HG03521 (cell line): Measurements from ENCODE around the gene IMP3.
"Not testable (repeated sequence)": the region's sequence is repeated elsewhere in the genome, so short reads cannot be mapped to it uniquely, and the experiment has no call there.

ENCODE experiments used
- ATAC-seq: cut with Tn5 transposase; IDR thresholded peaks from one replicate; pipeline ENCODE4 v1.9.1; 2021; ENCODE audit warnings: mild to moderate bottlenecking, moderate library complexity; ENCODE audit not compliant: unreplicated experiment

Gene IMP3, protein sequence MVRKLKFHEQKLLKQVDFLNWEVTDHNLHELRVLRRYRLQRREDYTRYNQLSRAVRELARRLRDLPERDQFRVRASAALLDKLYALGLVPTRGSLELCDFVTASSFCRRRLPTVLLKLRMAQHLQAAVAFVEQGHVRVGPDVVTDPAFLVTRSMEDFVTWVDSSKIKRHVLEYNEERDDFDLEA

DNA sequence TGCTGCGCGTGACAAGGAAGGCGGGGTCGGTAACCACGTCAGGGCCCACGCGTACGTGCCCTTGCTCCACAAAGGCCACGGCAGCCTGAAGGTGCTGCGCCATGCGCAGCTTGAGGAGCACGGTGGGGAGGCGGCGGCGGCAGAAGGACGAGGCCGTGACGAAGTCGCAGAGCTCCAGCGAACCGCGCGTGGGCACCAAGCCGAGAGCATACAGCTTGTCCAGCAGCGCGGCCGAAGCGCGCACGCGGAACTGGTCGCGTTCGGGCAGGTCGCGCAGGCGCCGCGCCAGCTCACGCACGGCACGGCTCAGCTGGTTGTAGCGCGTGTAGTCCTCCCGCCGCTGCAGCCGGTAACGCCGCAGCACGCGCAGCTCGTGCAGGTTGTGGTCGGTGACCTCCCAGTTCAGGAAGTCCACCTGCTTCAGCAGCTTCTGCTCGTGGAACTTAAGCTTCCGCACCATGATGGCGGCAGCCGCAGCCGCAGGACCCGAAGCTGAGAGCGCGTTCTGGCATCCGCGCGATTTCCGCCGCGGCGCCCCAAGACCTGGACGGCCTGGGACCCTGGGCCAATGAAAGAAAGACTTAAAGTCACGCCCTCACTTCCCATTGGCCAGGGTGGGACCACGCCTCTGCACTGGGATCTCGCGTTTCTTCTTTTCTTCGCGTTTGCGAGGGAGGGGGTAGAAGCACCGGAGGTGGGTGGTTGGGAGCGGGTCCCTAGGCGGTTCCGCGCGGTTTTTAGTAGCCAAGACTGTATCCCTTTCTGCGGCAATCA lies at the start of gene IMP3:
IMP3 (minus strand) TSS at position 516 of the 774 bp plus-strand sequence; CDS start at position 460, 56 bp downstream.
- ATAC-seq, result peak; percentile 95

DNA sequence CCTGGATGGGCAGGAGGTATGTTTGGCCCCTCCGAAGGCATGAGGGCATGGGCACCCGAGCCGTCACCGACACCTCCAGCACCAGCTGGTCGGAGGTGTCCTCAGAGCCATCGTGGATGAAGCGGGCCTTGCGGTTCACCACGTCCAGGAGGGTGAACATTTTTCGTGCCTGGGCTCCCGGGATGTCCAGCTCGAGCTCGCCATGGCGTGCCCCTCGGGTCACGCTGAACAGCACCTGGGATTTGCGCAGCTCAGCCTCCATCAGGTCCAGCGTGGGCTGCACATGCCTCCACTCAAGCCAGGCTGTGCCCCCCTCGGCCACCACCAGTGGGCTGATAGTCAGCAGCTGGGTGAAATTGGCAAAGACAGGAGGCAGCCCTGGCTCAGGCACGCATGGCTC lies 49.4 kb upstream of the IMP3 start:
- not testable (repeated sequence) for ATAC-seq

DNA sequence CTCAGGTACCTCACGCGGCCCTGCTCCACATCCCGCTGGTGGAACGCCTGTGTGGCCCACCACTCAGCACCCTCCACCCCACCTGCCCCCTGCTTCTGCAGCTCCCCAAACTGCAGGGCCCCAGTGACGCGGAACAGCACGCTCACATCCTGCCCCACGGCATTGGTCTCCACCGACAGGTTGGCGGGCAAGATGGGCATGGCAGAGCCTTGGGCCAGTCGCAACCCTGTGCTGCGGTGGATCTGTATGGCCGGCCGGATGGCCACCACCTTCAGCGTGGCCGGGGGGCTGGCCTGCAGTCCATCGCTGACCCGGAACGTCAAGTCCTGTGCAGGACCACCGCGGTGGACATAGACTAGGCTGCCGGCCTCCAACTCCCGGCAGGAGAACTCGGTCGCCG lies 48.8 kb upstream of the IMP3 start:
- ATAC-seq, result no peak

DNA sequence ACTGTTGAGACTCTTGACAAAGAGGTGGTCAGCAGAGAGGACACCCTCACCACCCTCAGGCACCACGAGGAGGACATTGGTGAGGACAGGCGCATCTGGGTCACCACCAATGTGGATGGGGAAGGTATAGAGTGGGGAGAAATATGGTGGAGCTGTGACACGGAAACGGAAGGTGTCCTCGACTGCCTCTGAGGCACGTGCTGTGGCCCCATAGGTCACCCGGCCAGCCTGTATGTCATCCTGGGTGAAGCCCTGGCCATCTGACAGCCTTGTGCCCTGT lies 48.2 kb upstream of the IMP3 start:
- ATAC-seq, result no peak

DNA sequence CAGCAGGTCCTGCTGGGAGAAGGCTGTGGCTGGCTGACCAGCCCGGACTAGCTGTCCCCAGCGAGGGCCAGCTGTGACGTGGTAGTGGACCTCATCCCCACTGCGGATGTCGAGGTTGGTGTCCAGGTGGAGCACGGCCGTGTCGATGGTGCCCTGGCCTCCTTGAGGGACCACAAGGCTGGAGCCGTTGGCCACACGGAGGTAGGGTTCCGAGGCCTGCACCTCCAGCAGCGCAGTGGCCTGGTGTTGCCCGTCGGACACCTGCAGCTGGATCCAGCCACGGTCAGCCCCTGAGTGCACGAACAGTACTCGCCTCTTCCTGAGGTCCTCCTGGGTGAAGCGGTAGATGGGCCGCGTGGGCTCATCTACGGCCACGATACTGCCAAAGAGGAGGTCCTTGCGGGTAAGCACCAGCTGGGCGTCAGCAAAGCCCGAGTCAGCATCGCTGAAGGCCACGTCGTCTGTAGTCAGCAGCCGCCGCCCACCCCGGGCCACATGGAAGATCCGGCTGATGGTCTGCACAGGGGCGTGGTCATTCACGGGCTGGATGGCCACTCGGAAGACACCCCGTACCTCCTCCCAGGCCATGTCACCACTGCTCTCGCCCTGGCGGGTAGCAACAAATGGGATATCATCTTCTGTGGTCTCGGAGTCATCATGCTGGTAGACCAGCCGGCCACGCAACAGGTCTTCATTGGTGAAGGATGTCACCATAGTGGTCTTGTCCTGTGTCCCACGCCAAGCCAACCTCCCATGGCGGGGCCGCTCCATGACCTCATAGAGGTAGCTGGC lies 47.7 kb upstream of the IMP3 start:
- ATAC-seq, result no peak

DNA sequence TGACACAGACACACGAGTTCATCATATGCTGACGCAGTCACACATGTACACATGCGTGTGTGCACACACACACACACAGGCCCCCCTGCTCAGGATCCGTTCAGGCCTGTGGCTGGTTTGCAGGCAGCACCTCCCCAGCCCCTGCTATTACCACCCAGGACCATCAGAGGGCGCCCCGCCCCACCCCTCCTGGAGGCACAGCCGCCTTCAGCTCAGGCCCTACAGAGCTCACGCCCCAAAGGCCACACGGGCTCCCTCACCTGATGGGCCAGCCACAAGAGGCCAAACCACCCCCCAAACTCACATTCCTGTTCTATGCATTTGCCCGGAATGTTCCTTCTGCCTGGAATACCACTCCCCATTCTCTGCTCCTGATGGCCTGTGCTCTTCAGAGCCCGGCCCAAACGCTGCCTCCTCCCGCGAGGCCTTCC lies 46.2 kb upstream of the IMP3 start:
- ATAC-seq, result peak; percentile 57

DNA sequence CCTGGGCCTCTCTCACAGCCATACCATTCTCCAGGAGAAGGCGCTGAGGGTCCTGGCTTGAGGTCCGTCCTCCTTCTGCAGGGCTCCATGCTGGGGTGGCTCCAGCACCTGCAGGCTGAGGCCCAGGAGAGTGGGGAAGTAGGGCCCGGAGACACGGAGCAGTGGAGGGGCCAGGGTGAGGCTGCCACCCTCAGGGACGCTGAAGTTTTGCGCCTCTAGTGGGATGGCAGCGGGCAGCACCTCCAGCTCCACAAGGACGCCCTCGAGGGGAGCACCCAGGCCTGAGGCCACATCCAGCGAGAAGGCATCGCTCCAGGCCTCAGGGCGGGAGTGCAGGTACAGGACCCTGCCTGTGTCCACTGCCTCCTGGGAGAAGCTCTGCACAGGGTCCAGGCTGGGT lies 45.2 kb upstream of the IMP3 start:
- no peak for ATAC-seq

DNA sequence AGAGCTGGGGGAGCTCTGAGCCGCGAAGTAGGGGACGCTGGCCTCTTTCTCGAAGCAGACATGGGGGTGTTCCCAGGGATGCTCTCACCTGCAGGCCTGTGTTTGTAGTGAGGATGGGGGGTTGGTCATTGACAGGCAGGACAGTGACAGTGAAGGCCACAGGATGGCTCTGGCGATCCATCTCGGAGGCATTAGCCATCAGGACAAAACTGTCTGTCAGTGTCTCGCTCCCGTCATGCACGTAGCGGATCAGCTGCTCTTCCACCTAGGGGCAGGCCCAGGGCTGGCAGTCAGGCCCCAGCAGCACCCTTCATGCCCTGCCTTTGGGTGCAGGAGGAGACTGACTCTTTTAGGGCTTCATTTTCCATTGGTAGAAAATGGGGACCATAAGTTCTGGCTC lies 44.6 kb upstream of the IMP3 start:
- no peak for ATAC-seq

DNA sequence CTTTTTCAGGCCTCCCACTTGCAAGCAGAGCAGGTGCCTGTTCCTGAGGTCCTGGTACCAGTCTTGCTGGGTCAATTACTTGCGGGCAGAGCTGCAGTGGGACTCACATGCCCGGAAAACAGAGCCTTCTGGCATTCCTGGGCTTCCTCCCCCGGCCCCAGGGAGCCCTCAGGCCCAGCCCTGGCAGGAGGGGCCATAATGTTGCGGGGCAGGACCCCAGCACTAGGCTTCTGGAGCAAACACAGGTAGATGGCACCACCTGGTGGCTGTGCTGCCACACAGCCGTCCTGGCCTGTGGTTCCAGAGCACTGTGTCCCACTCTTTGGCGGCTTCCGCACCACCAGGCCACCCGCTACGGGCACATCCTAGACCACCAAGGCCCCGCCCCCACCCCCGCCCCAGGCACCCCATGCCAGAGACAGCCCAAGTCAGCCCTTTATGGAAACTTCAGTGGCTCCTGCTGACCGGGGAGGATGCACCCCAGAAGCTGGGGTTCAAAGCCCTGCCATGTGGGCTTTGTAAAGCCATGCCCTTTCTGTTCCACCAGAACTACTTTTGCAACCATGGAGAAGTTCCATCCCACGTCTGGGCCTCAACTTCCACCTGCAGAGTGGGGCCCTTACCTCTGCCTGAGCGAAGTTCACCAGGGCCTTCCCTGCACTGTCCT lies 43.8 kb upstream of the IMP3 start:
- ATAC-seq, result not testable (repeated sequence)

DNA sequence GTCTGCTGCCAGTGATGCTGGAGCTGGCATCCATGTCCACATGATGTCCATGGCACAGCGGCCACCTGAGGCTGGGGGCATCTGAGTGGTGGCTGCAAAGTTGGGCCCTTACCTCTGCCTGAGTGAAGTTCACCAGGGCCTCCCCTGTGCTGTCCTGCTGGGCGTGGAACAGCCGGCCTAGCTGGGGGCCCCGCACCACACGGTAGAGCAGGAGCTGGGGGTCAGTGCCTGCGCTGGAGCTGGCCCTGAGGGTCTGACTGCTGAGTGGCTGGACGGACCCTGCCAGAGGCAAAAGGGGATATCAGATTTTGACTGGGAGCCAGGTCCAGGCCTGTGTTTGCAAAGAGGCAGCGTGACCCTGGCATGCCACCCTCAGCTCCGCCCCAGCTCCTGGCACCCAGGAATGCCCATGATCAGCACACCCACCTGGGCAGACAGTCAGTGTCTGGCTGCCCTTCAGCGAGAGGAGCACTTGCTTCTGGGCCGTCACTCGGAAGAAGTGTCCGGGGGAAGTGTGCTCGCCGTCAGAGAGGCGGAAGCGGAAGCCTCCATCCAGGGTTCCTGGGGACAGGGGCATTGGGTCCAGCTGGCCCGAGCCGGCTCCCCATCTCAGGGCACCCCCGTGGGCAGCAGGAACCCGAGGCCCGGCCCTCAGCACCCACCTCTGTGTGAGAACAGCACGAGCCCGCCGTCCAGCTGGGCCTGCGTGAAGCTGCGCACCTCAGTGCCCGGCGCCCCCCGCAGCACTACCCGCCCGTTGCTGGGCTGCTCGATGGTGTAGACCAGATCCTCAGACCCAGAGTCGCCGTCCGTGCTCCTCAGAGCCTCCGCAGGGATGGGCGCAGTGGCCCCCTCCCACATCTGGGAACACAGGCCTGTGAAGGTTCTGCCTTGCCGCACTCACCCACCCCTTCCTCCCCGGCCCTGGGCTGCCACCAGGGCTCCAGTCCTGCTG lies 42.4 kb upstream of the IMP3 start:
- ATAC-seq, result no peak

DNA sequence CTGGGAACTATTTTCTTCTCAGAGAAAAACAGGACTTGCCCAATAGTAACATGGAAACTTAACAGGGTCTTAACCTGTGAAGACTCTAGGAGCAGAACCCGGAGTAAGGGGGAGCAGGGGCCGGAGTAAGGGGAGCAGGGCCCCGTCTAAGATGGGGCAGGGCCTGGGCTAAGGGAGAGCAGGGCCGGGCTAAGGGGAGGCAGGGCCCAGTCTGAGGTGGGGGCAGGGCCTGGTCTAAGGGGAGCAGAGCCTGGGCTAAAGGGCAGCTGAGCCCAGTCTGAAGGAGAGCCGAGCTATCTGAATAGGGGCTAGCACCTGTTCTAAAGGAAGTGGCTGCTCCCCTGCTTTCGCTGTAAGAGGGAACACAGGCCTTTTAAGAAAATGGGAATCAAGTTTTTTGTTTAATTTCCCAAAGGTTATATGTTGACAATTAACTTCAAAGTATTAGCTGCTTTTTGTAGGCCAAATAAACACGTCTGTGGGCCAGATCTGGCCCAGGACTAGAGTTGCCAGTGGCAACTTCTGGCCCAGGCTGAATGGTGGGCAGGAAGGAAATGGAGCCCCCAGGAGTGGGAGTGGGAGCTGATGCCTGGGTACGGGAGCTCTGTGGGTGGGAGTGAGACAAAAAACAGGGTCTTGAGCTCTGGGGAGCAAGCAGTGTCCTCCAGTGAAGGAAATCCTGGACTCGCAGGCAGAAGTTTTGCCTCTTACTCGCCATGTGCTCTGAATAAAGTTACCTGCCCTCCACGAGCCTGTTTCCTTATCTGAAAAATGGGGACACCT lies 40.2 kb upstream of the IMP3 start:
- no peak for ATAC-seq

DNA sequence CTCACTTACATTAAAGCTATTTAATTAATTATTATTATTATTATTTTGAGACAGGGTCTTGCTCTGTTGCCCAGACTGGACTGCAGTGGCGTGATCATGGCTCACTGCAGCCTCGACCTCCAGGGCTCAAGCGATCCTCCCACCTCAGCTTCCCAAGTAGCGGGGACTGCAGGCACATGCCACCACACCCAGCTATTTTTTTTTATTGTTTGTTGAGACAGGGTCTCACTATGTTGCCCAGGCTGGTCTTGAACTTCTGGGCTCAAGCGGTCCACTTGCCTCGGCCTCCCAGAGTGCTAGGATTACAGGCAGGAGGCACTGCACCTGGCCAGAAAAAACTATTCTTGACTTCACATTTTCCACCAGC lies 38.3 kb upstream of the IMP3 start:
- not testable (repeated sequence) for ATAC-seq

DNA sequence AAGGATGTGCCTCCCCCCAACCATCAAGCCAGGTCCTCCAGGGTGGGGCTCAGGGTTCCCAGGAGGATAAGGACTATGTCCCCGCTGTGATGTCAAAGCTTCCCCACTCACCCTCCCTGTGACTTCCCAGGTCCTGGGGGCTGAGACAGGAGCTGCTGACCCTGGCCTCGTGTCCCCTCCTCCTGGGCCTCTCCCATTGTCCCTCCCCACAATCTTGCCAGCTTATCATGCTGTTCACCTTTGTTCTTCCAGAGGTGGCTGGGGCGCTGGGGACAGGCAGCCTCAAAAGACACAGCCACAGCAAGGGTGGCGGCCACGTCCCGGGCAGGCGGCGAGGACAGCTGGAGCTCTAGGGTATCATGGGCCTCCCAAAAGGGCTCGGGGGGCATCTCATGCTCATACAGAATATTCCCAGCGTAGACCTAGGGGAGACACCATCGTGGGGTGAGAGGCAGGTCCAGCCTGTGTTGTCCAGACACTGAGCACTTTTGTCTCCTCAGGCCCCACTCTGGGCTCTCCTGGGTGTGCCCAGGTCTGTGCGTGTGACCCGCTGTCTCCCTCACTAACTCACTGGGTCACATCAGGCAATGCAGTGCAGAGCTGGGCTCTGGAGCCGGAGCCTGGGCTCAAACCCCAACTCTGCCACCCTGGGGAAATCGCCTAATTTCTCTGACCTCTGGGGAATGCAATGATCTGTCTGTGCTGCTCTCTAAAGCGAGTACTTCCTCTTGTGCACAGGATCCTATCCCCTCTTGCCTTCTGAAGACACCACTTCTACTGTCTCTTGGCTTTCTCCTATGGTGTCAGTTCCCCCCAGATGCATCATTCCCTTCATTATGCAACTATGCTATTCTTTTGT lies 37.7 kb upstream of the IMP3 start:
- no peak for ATAC-seq

DNA sequence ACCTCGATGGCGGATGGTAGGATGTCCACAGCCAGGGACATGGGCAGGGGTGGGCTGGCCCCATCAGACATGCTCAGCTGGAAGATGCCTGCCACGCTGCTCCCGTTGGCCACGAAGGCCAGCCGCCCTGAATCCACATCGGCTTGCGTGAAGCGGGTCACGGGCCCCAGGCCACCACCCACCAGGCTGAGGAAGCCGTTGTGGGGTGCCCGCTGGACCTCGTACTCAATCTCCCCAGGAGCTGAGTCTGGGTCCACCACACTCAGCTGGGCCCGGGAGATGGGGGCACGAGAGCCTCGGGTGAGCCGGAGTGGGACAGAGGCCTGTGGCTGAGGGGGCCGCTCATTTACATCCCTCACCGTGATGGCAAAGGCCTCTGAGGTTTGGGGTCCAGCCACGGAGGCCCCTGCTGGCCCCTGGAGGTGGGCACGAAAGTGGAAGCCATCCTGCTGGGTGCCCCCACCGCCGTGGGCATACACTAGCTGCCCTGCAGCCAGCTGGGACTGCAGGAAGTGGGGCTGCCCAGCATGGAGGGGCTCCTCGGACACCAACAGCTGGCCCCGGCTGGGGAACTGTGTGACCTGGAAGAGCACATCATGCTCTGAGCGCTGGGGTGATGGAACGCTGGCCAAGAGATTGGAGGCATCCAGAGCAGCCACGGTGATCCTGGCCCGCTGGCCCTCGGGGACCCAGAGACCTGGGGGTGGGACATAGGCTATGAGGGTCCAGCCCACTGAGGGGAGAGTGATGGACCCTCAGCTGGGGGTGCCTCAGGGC lies 36.9 kb upstream of the IMP3 start:
- ATAC-seq, result no peak

DNA sequence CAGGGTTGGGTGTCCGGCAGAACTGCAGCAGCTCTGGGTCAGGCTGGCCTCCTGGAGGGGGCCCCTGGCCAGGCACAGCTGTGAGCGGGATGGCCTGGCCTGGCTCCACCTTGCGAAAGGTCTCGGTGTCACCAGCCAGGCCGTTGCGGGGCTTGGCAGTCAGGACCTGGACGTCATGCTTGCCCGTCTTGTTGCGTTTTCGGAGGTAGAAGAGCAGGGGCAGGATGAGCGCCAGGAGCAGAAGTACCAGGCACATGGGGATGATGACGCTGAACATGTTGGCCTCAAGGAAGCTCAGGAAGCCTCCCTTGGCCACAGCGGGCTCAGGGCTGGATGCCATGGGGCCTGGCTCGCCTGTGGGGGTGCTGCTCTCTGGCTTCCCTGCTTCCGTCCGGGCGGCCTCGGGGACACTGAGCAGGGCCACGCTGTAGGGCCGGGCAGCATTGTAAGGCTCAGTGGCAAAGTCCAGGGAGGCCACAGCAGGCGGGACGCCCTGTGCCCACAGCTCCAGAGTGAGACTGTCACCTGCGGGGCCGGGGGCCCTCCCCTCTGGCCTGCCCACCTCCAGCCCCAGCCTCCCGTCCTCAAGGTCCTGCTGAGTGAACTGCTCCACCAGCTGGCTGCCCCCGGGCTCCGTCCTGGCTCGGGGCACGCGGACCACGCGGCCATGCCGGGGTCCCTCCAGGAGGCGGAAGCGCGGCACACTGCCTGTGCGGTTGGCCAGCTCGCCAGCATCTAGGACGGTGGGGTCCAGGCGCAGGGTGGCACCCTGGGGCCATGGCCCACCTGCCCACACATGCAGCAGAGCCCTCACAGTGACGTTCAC lies 35.8 kb upstream of the IMP3 start:
- no peak for ATAC-seq

DNA sequence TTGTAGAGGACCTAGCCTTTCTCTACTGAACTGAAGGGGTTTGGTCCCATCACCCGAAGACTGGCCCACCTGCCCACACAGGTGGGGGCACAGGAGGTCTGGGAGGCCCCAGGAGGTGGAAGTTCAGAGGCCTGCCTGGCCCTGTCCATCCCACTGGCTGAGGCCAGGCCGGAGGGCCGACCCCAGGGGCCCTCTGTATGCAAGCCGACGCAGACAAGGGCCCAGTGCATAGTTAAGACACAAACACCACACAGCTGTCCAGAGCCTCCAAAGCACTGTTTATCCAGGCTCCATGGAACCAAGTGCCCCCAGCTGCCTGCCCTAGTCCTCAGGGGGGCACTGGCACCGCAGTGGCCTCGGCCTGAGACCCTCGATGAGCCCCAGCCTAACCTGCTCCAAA lies 34.3 kb upstream of the IMP3 start:
- ATAC-seq, result no peak
